ENCODE measurements around the gene CBLN3. TPM values are rescaled to one million over a fixed set of nuclear protein-coding genes. Genes with fewer than 3 reads are reported as not detected.

Gene CBLN3
- total RNA-seq, 2 experiments from 2014 or later = 1.1 to 1.3 TPM

DNA sequence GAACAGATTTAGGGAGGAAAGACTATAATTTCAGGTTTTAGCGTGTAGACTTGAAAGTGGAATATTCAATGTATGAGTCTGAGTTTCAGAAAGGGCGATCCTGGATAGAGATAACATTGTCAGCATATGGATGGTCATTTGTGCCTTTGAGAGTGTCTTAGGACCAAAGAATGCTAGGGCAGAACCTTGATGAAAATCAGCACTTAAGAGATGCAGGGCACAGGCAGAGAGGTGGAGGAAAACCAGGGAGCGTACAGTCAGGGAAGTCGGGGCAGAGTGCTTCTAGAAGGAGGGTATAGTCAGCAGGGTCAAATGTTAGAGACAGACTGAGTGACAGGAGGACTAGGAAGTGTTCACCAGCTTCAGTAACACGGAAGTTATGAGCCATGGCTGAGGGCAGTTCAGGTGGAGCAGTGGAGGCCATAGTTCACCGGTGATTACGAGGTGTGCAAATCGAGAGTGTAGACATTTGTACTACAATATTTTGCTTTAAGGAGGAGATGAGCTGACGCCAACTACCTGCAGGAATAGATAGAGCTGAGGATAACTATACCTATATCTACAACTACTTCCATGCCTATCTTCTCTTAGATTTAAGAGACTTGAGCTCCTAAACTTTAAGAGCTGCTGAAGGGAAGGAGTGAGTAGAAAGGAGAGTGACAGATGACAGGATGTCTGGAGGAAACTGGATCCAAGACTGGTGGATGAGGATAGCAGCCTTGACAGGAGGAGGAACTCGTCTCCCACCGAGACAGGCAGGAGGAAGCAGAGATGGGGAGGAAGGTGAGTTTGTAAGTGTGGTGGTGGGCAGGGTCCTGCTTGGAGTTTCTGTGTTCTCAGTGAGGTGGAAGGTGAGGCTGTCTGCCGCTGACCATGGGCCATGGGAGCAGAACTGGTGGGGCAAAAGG lies 6.5 kb downstream of the CBLN3 start:
- ATAC-seq (peak; percentile 34), DNase-seq (no peak)
- no peaks in the 10 kb centered on the region for H3K9me3 Mint-ChIP-seq (ENCODE audit: insufficient read depth)
- POLR2A ChIA-PET = interaction anchor here (0.7 to 0.9 kb wide), 2 partner anchors 83 to 92 kb away, joined by 3 read pairs; partner anchors contain the start of gene RIPK3
- CTCF ChIA-PET = interaction anchor here (1.0 to 17.6 kb wide), 7 partner anchors 9 to 86 kb away, joined by 3 to 709 read pairs (median 4); partner anchors contain the start of genes ADCY4, KHNYN and RIPK3
- H3K27me3 Mint-ChIP-seq (ENCODE audit: low read depth) = peaks cover 8% of the 10 kb centered on the region
- H3K4me1 Mint-ChIP-seq (ENCODE audit: low read depth) = peaks cover 26% of the 10 kb centered on the region
- no peak overlapping the region for H3K27ac Mint-ChIP-seq
- H3K36me3 Mint-ChIP-seq (ENCODE audit: low read depth) = peaks cover 1% of the 10 kb centered on the region
- no peak overlapping the region for H3K4me3 Mint-ChIP-seq

DNA sequence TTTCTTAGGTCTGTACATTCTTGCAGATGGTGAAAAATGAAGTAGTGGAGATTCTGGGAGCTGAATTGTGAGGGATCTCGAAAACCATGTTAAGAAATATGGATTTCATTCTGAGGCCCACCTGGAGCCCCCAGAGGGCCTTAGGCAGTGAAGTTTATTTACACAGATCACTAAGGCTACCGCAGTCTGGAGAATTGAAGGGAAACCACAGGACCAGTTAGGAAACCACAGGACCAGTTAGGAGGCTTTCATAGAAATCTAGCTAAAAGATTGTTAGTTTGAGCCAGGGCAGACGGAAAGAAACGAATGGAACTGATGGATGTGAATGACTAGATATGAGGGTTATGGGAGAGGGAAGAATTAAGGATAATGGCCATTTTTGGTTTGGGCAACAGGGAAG lies 7.2 kb downstream of the CBLN3 start:
- peak; percentile 69 for ATAC-seq
- H3K4me3 Mint-ChIP-seq = no peak overlapping the region
- no peaks in the 10 kb centered on the region for H3K9me3 Mint-ChIP-seq (ENCODE audit: insufficient read depth)
- CTCF ChIA-PET = interaction anchor here (1.0 to 17.6 kb wide), 5 partner anchors 8 to 86 kb away, joined by 3 to 709 read pairs (median 4); partner anchors contain the start of genes ADCY4, KHNYN and RIPK3
- H3K4me1 Mint-ChIP-seq (ENCODE audit: low read depth) = peaks cover 21% of the 10 kb centered on the region
- H3K27me3 Mint-ChIP-seq (ENCODE audit: low read depth) = peaks cover 8% of the 10 kb centered on the region
- H3K27ac Mint-ChIP-seq = no peak overlapping the region
- peaks cover 1% of the 10 kb centered on the region for H3K36me3 Mint-ChIP-seq (ENCODE audit: low read depth)
- POLR2A ChIA-PET = interaction anchor here (0.7 to 1.2 kb wide), 2 partner anchors 8 to 92 kb away, joined by 3 read pairs; partner anchors contain the start of gene KHNYN
- DNase-seq = peak; percentile 36

DNA sequence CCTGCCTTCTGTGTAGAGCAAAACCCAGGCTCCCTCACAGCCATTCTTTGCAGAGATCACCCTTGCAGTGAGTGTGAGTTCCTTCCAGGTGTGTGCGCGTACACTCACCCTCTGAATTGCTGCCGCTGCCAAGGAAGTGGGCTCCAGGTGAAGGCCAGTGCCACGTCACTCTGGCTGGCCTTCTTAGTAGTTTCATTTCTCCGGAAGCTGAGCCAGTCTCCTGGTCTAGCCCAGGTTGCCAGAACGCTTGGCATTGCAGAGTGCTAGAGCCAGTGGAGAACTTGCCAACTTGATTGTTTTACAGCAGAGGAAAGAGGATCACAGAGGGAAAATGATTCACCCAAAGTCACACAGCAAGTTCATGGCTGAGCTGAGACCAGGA lies 11.0 kb downstream of the CBLN3 start:
- Mint-ChIP-seq H3K36me3 (ENCODE audit: low read depth) (no peaks in the 10 kb centered on the region), H3K4me1 (ENCODE audit: low read depth) (no peaks in the 10 kb centered on the region), H3K9me3 (ENCODE audit: insufficient read depth) (no peaks in the 10 kb centered on the region), H3K27me3 (ENCODE audit: low read depth) (peaks cover 8% of the 10 kb centered on the region), H3K4me3 (no peak overlapping the region), H3K27ac (no peak overlapping the region)
- ATAC-seq (no peak), DNase-seq (no peak)
- POLR2A ChIA-PET = interaction anchor here (1.2 to 2.7 kb wide), 2 partner anchors 12 to 205 kb away, joined by 3 to 23 read pairs; partner anchors contain the start of genes CBLN3, CHMP4A and KHNYN
- CTCF ChIA-PET = interaction anchor here (1.0 to 6.2 kb wide), 5 partner anchors 10 to 84 kb away, joined by 3 to 48 read pairs (median 5); partner anchors contain the start of genes ADCY4 and KHNYN

DNA sequence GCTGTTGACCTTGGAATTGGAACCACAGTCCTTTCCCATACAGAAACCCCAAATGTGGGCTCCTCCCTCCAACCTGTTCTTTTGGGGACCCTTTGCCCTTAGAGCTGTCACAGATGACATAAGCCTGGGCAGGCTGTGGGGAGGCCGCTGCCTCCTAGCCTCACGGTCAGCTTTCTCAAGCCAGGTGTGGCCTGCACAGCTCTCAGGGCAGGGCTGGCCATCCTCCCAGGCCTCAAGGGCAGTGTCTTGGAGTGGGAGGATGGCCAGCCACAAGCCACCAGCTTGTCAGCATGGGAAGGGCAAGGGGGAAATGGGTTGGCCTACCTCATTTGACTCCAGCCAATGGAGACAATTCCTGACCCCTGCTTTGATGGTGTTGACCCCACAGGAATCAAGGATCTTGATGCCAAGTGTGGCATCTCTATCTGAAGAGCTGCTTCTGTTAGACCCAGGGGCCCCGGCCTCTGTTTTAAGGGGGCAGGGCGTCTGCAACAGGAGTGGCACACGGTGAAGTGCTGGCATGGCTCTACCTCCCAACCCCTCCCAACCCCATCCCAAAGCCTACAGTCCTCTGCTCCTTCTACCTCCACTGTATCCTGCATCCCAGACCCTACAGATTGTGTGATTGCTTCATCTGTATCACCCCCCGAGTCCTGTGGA lies 11.5 kb downstream of the CBLN3 start:
- Mint-ChIP-seq H3K27ac (no peak overlapping the region), H3K4me1 (ENCODE audit: low read depth) (no peaks in the 10 kb centered on the region), H3K36me3 (ENCODE audit: low read depth) (no peaks in the 10 kb centered on the region), H3K4me3 (no peak overlapping the region), H3K27me3 (ENCODE audit: low read depth) (peaks cover 8% of the 10 kb centered on the region), H3K9me3 (ENCODE audit: insufficient read depth) (no peaks in the 10 kb centered on the region)
- DNase-seq = no peak
- CTCF ChIA-PET = interaction anchor here (1.1 to 2.7 kb wide), 3 partner anchors 9 to 84 kb away, joined by 3 to 11 read pairs (median 5); partner anchors contain the start of gene ADCY4
- POLR2A ChIA-PET = interaction anchor here (1.2 to 2.7 kb wide), 2 partner anchors 12 to 205 kb away, joined by 3 to 23 read pairs; partner anchors contain the start of genes CBLN3, CHMP4A and KHNYN
- no peak for ATAC-seq

DNA sequence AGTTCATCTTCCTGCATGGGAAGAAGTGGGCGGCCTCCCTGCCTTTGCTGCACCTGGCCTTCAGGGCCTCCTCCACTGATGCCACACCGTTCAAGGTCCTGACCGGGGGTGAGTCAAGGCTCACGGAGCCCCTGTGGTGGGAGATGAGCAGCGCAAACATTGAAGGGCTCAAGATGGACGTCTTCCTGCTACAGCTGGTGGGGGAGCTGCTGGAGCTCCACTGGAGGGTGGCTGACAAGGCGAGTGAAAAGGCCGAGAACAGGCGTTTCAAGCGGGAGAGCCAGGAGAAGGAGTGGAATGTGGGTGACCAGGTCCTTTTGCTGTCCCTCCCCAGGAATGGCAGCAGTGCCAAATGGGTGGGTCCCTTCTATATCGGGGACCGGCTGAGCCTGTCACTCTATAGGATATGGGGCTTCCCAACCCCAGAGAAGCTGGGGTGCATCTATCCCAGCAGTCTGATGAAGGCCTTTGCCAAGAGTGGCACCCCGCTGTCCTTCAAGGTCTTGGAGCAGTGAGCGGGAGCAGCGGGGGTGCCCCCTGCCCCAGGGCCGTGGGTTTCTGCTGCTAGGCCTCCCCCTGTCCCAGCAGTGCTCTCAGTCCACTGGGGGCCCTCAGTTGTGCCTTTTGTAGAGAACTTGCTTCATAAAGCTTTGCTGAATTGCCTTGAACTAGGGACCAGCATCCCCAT lies 12.4 kb downstream of the CBLN3 start:
- ChIA-PET POLR2A (no interaction called here), CTCF (interaction anchor here (1.1 to 2.7 kb wide), 3 partner anchors 10 to 83 kb away, joined by 3 to 11 read pairs (median 5); partner anchors contain the start of gene ADCY4)
- ATAC-seq (no peak), DNase-seq (no peak)
- Mint-ChIP-seq H3K4me1 (ENCODE audit: low read depth) (no peaks in the 10 kb centered on the region), H3K36me3 (ENCODE audit: low read depth) (no peaks in the 10 kb centered on the region), H3K4me3 (no peak overlapping the region), H3K27me3 (ENCODE audit: low read depth) (peaks cover 8% of the 10 kb centered on the region), H3K9me3 (ENCODE audit: insufficient read depth) (no peaks in the 10 kb centered on the region), H3K27ac (no peak overlapping the region)

DNA sequence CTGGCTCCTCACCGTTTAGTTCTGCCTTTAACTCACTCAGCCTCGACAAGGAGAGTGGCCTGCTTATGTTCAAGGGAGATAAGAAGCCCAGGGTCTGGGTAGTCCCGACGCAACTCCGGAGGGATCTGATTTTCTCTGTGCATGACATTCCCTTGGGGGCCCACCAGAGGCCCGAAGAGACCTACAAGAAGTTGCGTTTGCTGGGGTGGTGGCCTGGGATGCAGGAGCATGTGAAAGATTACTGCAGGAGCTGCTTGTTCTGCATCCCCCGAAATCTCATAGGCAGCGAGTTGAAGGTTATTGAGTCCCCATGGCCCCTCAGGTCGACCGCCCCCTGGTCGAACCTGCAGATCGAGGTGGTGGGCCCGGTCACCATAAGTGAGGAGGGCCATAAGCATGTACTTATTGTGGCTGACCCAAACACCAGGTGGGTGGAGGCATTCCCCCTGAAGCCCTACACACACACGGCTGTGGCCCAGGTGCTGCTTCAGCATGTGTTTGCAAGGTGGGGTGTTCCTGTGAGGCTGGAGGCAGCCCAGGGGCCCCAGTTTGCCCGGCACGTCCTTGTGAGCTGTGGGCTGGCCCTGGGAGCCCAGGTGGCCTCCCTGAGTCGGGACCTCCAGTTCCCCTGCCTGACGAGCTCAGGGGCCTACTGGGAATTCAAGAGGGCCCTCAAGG lies 13.1 kb downstream of the CBLN3 start:
- H3K4me1 Mint-ChIP-seq (ENCODE audit: low read depth) = no peaks in the 10 kb centered on the region
- no peaks in the 10 kb centered on the region for H3K36me3 Mint-ChIP-seq (ENCODE audit: low read depth)
- H3K27ac Mint-ChIP-seq = no peak overlapping the region
- H3K27me3 Mint-ChIP-seq (ENCODE audit: low read depth) = peaks cover 8% of the 10 kb centered on the region
- CTCF ChIA-PET = interaction anchor here (1.3 kb wide), 1 partner anchor 10 kb away, joined by 3 read pairs; no protein-coding TSS in a partner anchor
- POLR2A ChIA-PET = no interaction called here
- no peak overlapping the region for H3K4me3 Mint-ChIP-seq
- DNase-seq (no peak), ATAC-seq (no peak)
- no peaks in the 10 kb centered on the region for H3K9me3 Mint-ChIP-seq (ENCODE audit: insufficient read depth)

DNA sequence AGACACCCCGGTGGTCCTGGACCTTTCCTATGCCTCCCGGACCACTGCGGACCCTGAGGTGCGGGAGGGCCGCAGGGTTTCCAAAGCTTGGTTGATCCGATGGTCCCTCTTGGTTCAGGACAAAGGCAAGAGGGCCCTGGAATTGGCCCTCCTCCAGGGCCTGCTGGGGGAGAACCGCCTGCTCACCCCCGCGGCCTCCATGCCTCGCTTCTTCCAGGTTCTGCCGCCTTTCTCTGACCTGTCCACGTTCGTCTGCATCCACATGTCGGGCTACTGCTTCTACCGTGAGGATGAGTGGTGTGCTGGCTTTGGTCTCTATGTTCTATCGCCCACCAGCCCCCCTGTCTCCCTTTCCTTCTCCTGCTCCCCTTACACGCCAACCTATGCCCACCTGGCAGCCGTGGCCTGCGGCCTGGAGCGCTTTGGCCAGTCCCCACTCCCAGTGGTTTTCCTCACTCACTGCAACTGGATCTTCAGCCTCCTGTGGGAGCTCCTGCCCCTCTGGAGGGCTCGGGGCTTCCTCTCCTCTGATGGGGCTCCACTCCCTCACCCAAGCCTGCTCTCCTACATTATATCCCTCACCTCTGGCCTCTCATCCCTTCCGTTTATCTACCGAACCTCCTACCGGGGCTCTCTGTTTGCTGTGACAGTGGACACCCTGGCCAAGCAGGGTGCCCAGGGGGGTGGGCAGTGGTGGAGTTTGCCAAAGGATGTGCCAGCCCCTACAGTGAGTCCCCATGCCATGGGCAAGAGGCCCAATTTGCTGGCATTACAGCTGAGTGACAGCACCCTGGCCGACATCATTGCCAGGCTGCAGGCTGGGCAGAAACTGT lies 13.8 kb downstream of the CBLN3 start:
- Mint-ChIP-seq H3K27me3 (ENCODE audit: low read depth) (peaks cover 8% of the 10 kb centered on the region), H3K36me3 (ENCODE audit: low read depth) (no peaks in the 10 kb centered on the region), H3K27ac (no peak overlapping the region), H3K9me3 (ENCODE audit: insufficient read depth) (no peaks in the 10 kb centered on the region), H3K4me3 (no peak overlapping the region), H3K4me1 (ENCODE audit: low read depth) (no peaks in the 10 kb centered on the region)
- CTCF ChIA-PET = interaction anchor here (1.3 kb wide), 1 partner anchor 9 kb away, joined by 3 read pairs; no protein-coding TSS in a partner anchor
- POLR2A ChIA-PET = no interaction called here
- no peak for DNase-seq
- ATAC-seq = no peak

DNA sequence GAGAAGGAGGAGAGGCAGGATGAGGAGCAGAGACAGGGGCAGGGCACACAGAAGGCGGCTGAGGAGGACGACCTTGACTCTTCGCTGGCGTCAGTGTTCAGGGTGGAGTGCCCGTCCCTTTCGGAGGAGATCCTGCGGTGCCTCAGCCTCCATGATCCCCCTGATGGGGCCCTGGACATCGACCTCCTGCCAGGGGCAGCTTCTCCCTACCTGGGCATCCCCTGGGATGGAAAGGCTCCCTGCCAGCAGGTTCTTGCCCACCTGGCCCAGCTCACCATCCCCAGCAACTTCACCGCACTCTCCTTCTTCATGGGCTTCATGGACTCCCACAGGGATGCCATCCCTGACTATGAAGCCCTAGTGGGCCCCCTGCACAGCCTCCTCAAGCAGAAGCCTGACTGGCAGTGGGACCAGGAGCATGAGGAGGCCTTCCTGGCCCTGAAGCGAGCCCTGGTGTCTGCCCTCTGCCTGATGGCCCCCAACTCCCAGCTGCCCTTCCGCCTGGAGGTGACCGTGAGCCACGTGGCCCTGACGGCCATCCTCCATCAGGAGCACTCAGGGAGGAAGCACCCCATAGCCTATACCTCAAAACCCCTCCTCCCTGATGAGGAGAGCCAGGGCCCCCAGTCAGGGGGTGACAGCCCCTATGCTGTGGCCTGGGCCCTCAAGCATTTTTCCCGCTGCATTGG lies 14.6 kb downstream of the CBLN3 start:
- H3K4me1 Mint-ChIP-seq (ENCODE audit: low read depth) = no peaks in the 10 kb centered on the region
- ChIA-PET POLR2A (no interaction called here), CTCF (interaction anchor here (2.0 kb wide), 1 partner anchor 81 kb away, joined by 10 read pairs; no protein-coding TSS in a partner anchor)
- H3K27me3 Mint-ChIP-seq (ENCODE audit: low read depth) = peaks cover 8% of the 10 kb centered on the region
- H3K36me3 Mint-ChIP-seq (ENCODE audit: low read depth) = no peaks in the 10 kb centered on the region
- DNase-seq = no peak
- no peaks in the 10 kb centered on the region for H3K9me3 Mint-ChIP-seq (ENCODE audit: insufficient read depth)
- H3K4me3 Mint-ChIP-seq = no peak overlapping the region
- no peak overlapping the region for H3K27ac Mint-ChIP-seq
- no peak for ATAC-seq

DNA sequence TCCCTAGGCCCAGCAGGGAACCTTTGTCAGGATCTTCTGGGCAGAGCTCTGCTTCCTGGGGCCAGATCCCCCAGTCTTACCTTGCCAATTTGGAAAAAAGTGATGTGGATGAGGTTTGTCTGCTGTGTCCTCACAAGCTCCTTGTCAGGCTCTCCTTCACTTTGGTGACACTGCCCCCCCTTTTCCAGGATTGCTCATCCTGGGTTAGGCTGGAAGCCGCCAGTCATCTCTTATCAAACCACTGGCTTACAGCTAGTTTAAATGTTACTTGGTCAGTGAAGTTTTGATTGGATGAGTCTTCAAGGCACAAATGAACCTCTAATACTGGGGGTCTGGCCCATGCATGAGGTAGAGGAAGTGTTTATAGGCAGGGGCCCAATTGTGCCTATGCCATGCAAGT lies 15.4 kb downstream of the CBLN3 start:
- peaks cover 5% of the 10 kb centered on the region for H3K27me3 Mint-ChIP-seq (ENCODE audit: low read depth)
- H3K4me3 Mint-ChIP-seq = no peak overlapping the region
- no peaks in the 10 kb centered on the region for H3K36me3 Mint-ChIP-seq (ENCODE audit: low read depth)
- no peak overlapping the region for H3K27ac Mint-ChIP-seq
- ChIA-PET POLR2A (interaction anchor here (0.9 kb wide), 1 partner anchor 143 kb away, joined by 3 read pairs; the partner anchor contains the start of gene RABGGTA), CTCF (interaction anchor here (1.0 to 3.1 kb wide), 4 partner anchors 9 to 81 kb away, joined by 4 to 18 read pairs (median 8); no protein-coding TSS in a partner anchor)
- no peaks in the 10 kb centered on the region for H3K9me3 Mint-ChIP-seq (ENCODE audit: insufficient read depth)
- DNase-seq (no peak), ATAC-seq (no peak)
- no peaks in the 10 kb centered on the region for H3K4me1 Mint-ChIP-seq (ENCODE audit: low read depth)
